ENCODE measurements around the gene CRACR2B. TPM values are rescaled to one million over a fixed set of nuclear protein-coding genes. Genes with fewer than 3 reads are reported as not detected.

CRACR2B gene
- total RNA-seq, 1 donor from 2014 or later, result 0.53 TPM

GRCh38 chr11:830295-831117, 2.8 kb downstream of the CRACR2B start:
- no peak for TF ChIP-seq CTCF (IDR thresholded peaks at IDR 0.05; ENCODE audit: insufficient read depth, low read length, severe bottlenecking)
- peak overlapping the region; percentile 27 for H3K4me3 ChIP-seq (ENCODE audit: low read depth, low read length)
- peak; percentile 52 for DNase-seq (ENCODE audit: low read depth)
- H3K36me3 ChIP-seq (ENCODE audit: control insufficient read depth, insufficient read depth, low read length), result peaks cover 2% of the 10 kb centered on the region
- FAIRE-seq, result no peak
- H3K27me3 ChIP-seq (ENCODE audit: control insufficient read depth, insufficient read depth, low read length), result peaks cover 2% of the 10 kb centered on the region

GRCh38 chr11:831118-831864, 3.6 kb downstream of the CRACR2B start:
- no peak overlapping the region for H3K4me3 ChIP-seq (ENCODE audit: low read depth, low read length)
- TF ChIP-seq CTCF (IDR thresholded peaks at IDR 0.05; ENCODE audit: insufficient read depth, low read length, severe bottlenecking), result no peak
- FAIRE-seq, result no peak

GRCh38 chr11:831961-832528, 4.3 kb downstream of the CRACR2B start:
- Histone ChIP-seq H3K4me3 (ENCODE audit: low read depth, low read length) (peak overlapping the region; percentile 67), H3K27me3 (ENCODE audit: control insufficient read depth, insufficient read depth, low read length) (peaks cover 2% of the 10 kb centered on the region), H3K36me3 (ENCODE audit: control insufficient read depth, insufficient read depth, low read length) (peaks cover 12% of the 10 kb centered on the region)
- no peak for FAIRE-seq
- DNase-seq (ENCODE audit: low read depth), result no peak
- TF ChIP-seq CTCF (IDR thresholded peaks at IDR 0.05; ENCODE audit: insufficient read depth, low read length, severe bottlenecking), result no peak

More at GRCh38 chr11:831118-831864, 3.6 kb downstream of the CRACR2B start:
- Histone ChIP-seq H3K27me3 (ENCODE audit: control insufficient read depth, insufficient read depth, low read length) (peaks cover 2% of the 10 kb centered on the region), H3K36me3 (ENCODE audit: control insufficient read depth, insufficient read depth, low read length) (peaks cover 5% of the 10 kb centered on the region)
- no peak for DNase-seq (ENCODE audit: low read depth)

- TF ChIP-seq CTCF (IDR thresholded peaks at IDR 0.05; ENCODE audit: insufficient read depth, low read length, severe bottlenecking), result no peak
- FAIRE-seq (no peak), DNase-seq (ENCODE audit: low read depth) (no peak)
Observed at GRCh38 chr11:832529-833113, 4.9 kb downstream of the CRACR2B start, which contains the start of gene CD151. TSS of gene CD151 (plus strand) at chr11:832952. CDS start at chr11:836070, 3,118 bp downstream.

GRCh38 chr11:833114-833791, 5.5 kb downstream of the CRACR2B start:
- H3K4me3 ChIP-seq (ENCODE audit: low read depth, low read length), result peak overlapping the region; percentile 67
- no peak for FAIRE-seq
- peaks cover 23% of the 10 kb centered on the region for H3K36me3 ChIP-seq (ENCODE audit: control insufficient read depth, insufficient read depth, low read length)
- TF ChIP-seq CTCF (IDR thresholded peaks at IDR 0.05; ENCODE audit: insufficient read depth, low read length, severe bottlenecking), result no peak
- DNase-seq (ENCODE audit: low read depth), result no peak
- peaks cover 2% of the 10 kb centered on the region for H3K27me3 ChIP-seq (ENCODE audit: control insufficient read depth, insufficient read depth, low read length)

More at GRCh38 chr11:832529-833113, 4.9 kb downstream of the CRACR2B start, which contains the start of gene CD151:
- peak within 1 kb of the TSS; percentile 67 for H3K4me3 ChIP-seq (ENCODE audit: low read depth, low read length)
- peaks cover 18% of the 10 kb centered on the region for H3K36me3 ChIP-seq (ENCODE audit: control insufficient read depth, insufficient read depth, low read length)
- H3K27me3 ChIP-seq (ENCODE audit: control insufficient read depth, insufficient read depth, low read length), result peaks cover 2% of the 10 kb centered on the region
